ENCODE results near the gene TTF2.
A peak's percentile ranks its signal among the peaks of the same experiment; 100 is the strongest.

The TTF2 gene

GRCh38 chr1:117120774-117121588 is 60.9 kb downstream of the TTF2 start:
- Histone ChIP-seq H4K8ac (ENCODE audit: low read depth, low read length) (peak overlapping the region; percentile 76), H3K4me3 (ENCODE audit: low read depth, low read length) (peak overlapping the region; percentile 82), H2AFZ (ENCODE audit: insufficient read depth, low read length, poor library complexity) (peak overlapping the region; percentile 84), H3K14ac (ENCODE audit: low read length) (peak overlapping the region; percentile 81), H3K9ac (ENCODE audit: low read length) (peak overlapping the region; percentile 66), H4K12ac (ENCODE audit: low read depth, low read length) (peak overlapping the region; percentile 93), H3K36me3 (ENCODE audit: control insufficient read depth in 1 of 2, insufficient read depth in 2 of 2, low read length in 2 of 2) (peaks cover 9 to 16% of the 10 kb centered on the region in 2 experiments), H3K4me1 (ENCODE audit: control insufficient read depth in 1 of 2, insufficient read depth in 2 of 2, low read length in 2 of 2) (peaks cover 22 to 28% of the 10 kb centered on the region in 2 experiments), H3K9me3 (ENCODE audit: insufficient read depth, low read depth, low read length) (no peaks in the 10 kb centered on the region), H2BK5ac (ENCODE audit: low read depth, low read length, poor library complexity) (peak overlapping the region; percentile 71), H4K91ac (ENCODE audit: low read depth, low read length) (peak overlapping the region; percentile 84), H2BK12ac (ENCODE audit: low read length) (peak overlapping the region; percentile 93), H3K79me2 (ENCODE audit: control insufficient read depth, insufficient read depth, low read length, poor library complexity) (peaks cover 12% of the 10 kb centered on the region), H3K4me2 (ENCODE audit: low read length) (peak overlapping the region; percentile 89), H3K4ac (ENCODE audit: low read depth, low read length) (peak overlapping the region; percentile 84), H3K23ac (ENCODE audit: low read length) (no peak overlapping the region), H3K18ac (ENCODE audit: low read length) (peak overlapping the region; percentile 83), H3K27ac (ENCODE audit: low read depth, low read length) (peak overlapping the region; percentile 96), H2BK120ac (ENCODE audit: insufficient read depth, low read length, poor library complexity) (peak overlapping the region; percentile 89), H2AK5ac (ENCODE audit: low read length) (peak overlapping the region; percentile 82), H3K79me1 (ENCODE audit: low read length) (peaks cover 21% of the 10 kb centered on the region), H3K27me3 (ENCODE audit: insufficient read depth, low read length) (no peaks in the 10 kb centered on the region)
- no CpG with 5 or more reads among the region's 29 CpGs for WGBS (ENCODE audit: extremely low coverage, insufficient coverage, insufficient read length)
- DNase-seq: peak in 1 of 2 donors; percentile 15

DNA sequence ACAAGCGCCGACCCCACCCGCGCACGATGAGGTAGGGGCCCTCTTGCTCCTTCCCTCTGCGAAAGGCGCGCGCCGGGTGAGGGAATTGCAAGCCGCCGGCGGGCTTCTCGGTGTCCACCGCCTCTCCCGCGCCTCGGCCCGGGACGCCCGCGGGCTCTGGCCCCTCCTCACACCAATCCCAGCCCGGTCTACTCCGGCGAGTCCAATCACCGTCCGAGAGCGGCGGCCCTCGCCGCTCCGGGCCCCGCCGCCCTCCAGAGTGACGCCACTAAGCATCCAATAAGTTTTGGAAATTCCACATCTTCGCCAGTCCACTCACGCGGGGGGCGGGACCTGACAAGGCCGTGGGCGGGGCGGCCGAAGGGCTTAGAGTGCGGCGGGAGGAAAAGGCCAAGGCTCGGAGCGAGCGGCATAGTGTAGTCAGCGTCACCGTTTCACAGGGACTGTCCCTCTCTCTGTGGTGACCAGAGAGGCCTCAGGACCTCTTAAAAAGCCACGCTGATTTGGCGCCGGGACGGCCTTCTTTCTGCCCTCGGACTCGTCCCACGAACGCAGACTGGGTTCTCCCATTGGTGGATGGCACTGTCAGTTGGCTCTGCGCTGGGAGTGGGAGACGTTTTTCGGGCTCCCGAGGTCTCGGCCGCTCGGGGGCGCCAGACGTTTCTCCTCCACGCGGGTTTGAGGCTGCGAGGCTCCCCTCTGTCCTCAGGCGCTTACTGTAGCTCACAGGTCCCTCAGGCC is 61.6 kb downstream of the TTF2 start, which contains the start of gene TRIM45:
TSS of gene TRIM45 (minus strand) at position 161 of the 741 bp plus-strand sequence. CDS start 548 bp downstream, outside the sequence.
- peak; percentile 97 to 99 for DNase-seq
- WGBS (ENCODE audit: extremely low coverage, insufficient coverage, insufficient read length): no CpG with 5 or more reads among the region's 71 CpGs
- peak within 1 kb of the TSS; percentile 82 for H3K4me3 ChIP-seq (ENCODE audit: low read depth, low read length)

GRCh38 chr1:117122330-117123025 is 62.4 kb downstream of the TTF2 start:
- Histone ChIP-seq H2AFZ (ENCODE audit: insufficient read depth, low read length, poor library complexity) (peak overlapping the region; percentile 83), H2BK5ac (ENCODE audit: low read depth, low read length, poor library complexity) (peak overlapping the region; percentile 96), H3K4me3 (ENCODE audit: low read depth, low read length) (peak overlapping the region; percentile 44), H3K9me3 (ENCODE audit: insufficient read depth, low read depth, low read length) (no peaks in the 10 kb centered on the region), H3K36me3 (ENCODE audit: control insufficient read depth in 1 of 2, insufficient read depth in 2 of 2, low read length in 2 of 2) (peaks cover 9 to 10% of the 10 kb centered on the region in 2 experiments), H3K4ac (ENCODE audit: low read depth, low read length) (peak overlapping the region; percentile 48), H3K79me2 (ENCODE audit: control insufficient read depth, insufficient read depth, low read length, poor library complexity) (peaks cover 12% of the 10 kb centered on the region), H2AK5ac (ENCODE audit: low read length) (peak overlapping the region; percentile 25), H3K4me2 (ENCODE audit: low read length) (peak overlapping the region; percentile 63), H3K4me1 (ENCODE audit: control insufficient read depth in 1 of 2, insufficient read depth in 2 of 2, low read length in 2 of 2) (peaks cover 18 to 25% of the 10 kb centered on the region in 2 experiments), H3K79me1 (ENCODE audit: low read length) (peaks cover 21% of the 10 kb centered on the region), H4K91ac (ENCODE audit: low read depth, low read length) (peak overlapping the region; percentile 93), H3K14ac (ENCODE audit: low read length) (peak overlapping the region; percentile 78), H3K9ac (ENCODE audit: low read length) (peak overlapping the region; percentile 63), H2BK120ac (ENCODE audit: insufficient read depth, low read length, poor library complexity) (peak overlapping the region; percentile 96), H4K12ac (ENCODE audit: low read depth, low read length) (peak overlapping the region; percentile 82), H4K8ac (ENCODE audit: low read depth, low read length) (peak overlapping the region; percentile 93), H2BK12ac (ENCODE audit: low read length) (peak overlapping the region; percentile 54), H3K27me3 (ENCODE audit: insufficient read depth, low read length) (no peaks in the 10 kb centered on the region), H3K18ac (ENCODE audit: low read length) (peak overlapping the region; percentile 95), H3K23ac (ENCODE audit: low read length) (no peak overlapping the region), H3K27ac (ENCODE audit: low read depth, low read length) (peak overlapping the region; percentile 96)
- no CpG with 5 or more reads among the region's 32 CpGs for WGBS (ENCODE audit: extremely low coverage, insufficient coverage, insufficient read length)
- peak; percentile 89 to 96 for DNase-seq

More for the DNA sequence above, 61.6 kb downstream of the TTF2 start, which contains the start of gene TRIM45:
- Histone ChIP-seq H2AFZ (ENCODE audit: insufficient read depth, low read length, poor library complexity) (peak within 1 kb of the TSS; percentile 84), H2BK120ac (ENCODE audit: insufficient read depth, low read length, poor library complexity) (peak within 1 kb of the TSS; percentile 96), H3K79me2 (ENCODE audit: control insufficient read depth, insufficient read depth, low read length, poor library complexity) (peaks cover 12% of the 10 kb centered on the region), H4K8ac (ENCODE audit: low read depth, low read length) (peak within 1 kb of the TSS; percentile 93), H4K91ac (ENCODE audit: low read depth, low read length) (peak within 1 kb of the TSS; percentile 93), H3K4me1 (ENCODE audit: control insufficient read depth in 1 of 2, insufficient read depth in 2 of 2, low read length in 2 of 2) (peaks cover 21 to 28% of the 10 kb centered on the region in 2 experiments), H3K4me2 (ENCODE audit: low read length) (peak within 1 kb of the TSS; percentile 89), H2AK5ac (ENCODE audit: low read length) (peak within 1 kb of the TSS; percentile 82), H3K9ac (ENCODE audit: low read length) (peak within 1 kb of the TSS; percentile 90), H2BK5ac (ENCODE audit: low read depth, low read length, poor library complexity) (peak within 1 kb of the TSS; percentile 96), H4K12ac (ENCODE audit: low read depth, low read length) (peak within 1 kb of the TSS; percentile 93), H3K36me3 (ENCODE audit: control insufficient read depth in 1 of 2, insufficient read depth in 2 of 2, low read length in 2 of 2) (peaks cover 9 to 12% of the 10 kb centered on the region in 2 experiments), H3K9me3 (ENCODE audit: insufficient read depth, low read depth, low read length) (no peaks in the 10 kb centered on the region), H3K18ac (ENCODE audit: low read length) (peak within 1 kb of the TSS; percentile 95), H3K79me1 (ENCODE audit: low read length) (peaks cover 21% of the 10 kb centered on the region), H2BK12ac (ENCODE audit: low read length) (peak within 1 kb of the TSS; percentile 93), H3K14ac (ENCODE audit: low read length) (peak within 1 kb of the TSS; percentile 81), H3K27me3 (ENCODE audit: insufficient read depth, low read length) (no peaks in the 10 kb centered on the region), H3K4ac (ENCODE audit: low read depth, low read length) (peak within 1 kb of the TSS; percentile 84), H3K23ac (ENCODE audit: low read length) (no peak within 1 kb of the TSS), H3K27ac (ENCODE audit: low read depth, low read length) (peak within 1 kb of the TSS; percentile 96)

DNA sequence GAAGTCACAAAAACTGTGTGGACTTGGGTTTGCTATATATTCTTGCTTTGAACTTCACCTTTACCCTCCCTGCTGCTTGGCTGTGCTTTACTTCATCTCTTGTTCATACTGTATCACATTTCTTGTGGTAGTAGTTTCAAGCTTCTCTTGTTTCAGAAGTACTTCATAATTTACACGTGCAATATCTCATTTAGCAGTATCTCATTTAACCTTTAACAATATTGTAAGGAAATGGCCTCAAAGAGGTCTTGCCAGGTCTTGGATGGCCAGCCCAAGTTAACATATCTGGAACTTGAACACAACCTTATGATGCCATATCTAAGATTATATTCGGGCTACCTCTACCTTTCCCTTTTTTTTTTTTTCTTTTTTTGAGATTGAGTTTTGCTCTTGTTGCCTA is 63.1 kb downstream of the TTF2 start:
- no CpG with 5 or more reads among the region's 2 CpGs for WGBS (ENCODE audit: extremely low coverage, insufficient coverage, insufficient read length)
- peaks cover 3 to 5% of the 10 kb centered on the region in 2 experiments for H3K36me3 ChIP-seq (ENCODE audit: control insufficient read depth in 1 of 2, insufficient read depth in 2 of 2, low read length in 2 of 2)
- no peak overlapping the region for H4K12ac ChIP-seq (ENCODE audit: low read depth, low read length)
- peak in 1 of 2 donors; percentile 24 for DNase-seq
- no peak overlapping the region for H2BK5ac ChIP-seq (ENCODE audit: low read depth, low read length, poor library complexity)
- H3K27ac ChIP-seq (ENCODE audit: low read depth, low read length): no peak overlapping the region
- no peaks in the 10 kb centered on the region for H3K27me3 ChIP-seq (ENCODE audit: insufficient read depth, low read length)
- no peak overlapping the region for H2AFZ ChIP-seq (ENCODE audit: insufficient read depth, low read length, poor library complexity)
- H3K9ac ChIP-seq (ENCODE audit: low read length): no peak overlapping the region
- no peak overlapping the region for H3K18ac ChIP-seq (ENCODE audit: low read length)
- no peak overlapping the region for H2AK5ac ChIP-seq (ENCODE audit: low read length)
- no peaks in the 10 kb centered on the region for H3K9me3 ChIP-seq (ENCODE audit: insufficient read depth, low read depth, low read length)
- H3K23ac ChIP-seq (ENCODE audit: low read length): no peak overlapping the region
- peak overlapping the region; percentile 18 for H4K91ac ChIP-seq (ENCODE audit: low read depth, low read length)
- H3K4me1 ChIP-seq (ENCODE audit: control insufficient read depth in 1 of 2, insufficient read depth in 2 of 2, low read length in 2 of 2): peaks cover 10 to 21% of the 10 kb centered on the region in 2 experiments
- H3K4me2 ChIP-seq (ENCODE audit: low read length): no peak overlapping the region
- peaks cover 12% of the 10 kb centered on the region for H3K79me2 ChIP-seq (ENCODE audit: control insufficient read depth, insufficient read depth, low read length, poor library complexity)
- H3K4me3 ChIP-seq (ENCODE audit: low read depth, low read length): no peak overlapping the region
- H2BK12ac ChIP-seq (ENCODE audit: low read length): peak overlapping the region; percentile 61
- H4K8ac ChIP-seq (ENCODE audit: low read depth, low read length): no peak overlapping the region
- H3K79me1 ChIP-seq (ENCODE audit: low read length): peaks cover 21% of the 10 kb centered on the region
- H3K14ac ChIP-seq (ENCODE audit: low read length): no peak overlapping the region
- no peak overlapping the region for H3K4ac ChIP-seq (ENCODE audit: low read depth, low read length)
- H2BK120ac ChIP-seq (ENCODE audit: insufficient read depth, low read length, poor library complexity): no peak overlapping the region
